Measurements from ENCODE around the gene SLF1. TPM values are rescaled to one million over a fixed set of nuclear protein-coding genes. Genes with fewer than 3 reads are reported as not detected.

Gene SLF1
- total and polyA plus RNA-seq, 2 of the 8 experiments (the other 6 are each of a cell fraction or from before 2014, with no cell fraction given): 4.8 to 15.7 TPM

DNA sequence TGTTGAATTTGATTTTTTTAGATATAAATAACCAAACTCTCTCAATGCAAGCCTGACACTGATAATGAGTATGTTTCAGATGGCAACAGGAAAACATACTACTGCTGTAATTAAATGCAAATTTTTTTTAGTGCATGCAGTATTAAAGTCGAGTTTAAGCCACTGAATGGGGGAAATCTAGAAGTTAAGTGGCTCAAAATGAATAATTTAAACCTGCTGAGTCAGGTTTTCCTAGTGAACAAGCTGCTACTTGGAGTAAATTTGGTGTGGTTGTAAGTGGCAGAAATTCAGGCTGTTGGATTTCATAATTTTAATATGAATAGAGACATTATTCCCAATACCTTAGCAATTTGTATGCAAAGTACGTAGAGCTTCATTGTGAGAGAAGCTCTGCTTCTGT is 121.8 kb downstream of the SLF1 start:
- no peak for DNase-seq (ENCODE audit: low read depth in 1 of 2, low spot score in 2 of 2)
- H3K18ac ChIP-seq (ENCODE audit: extremely low read depth, low read length): no peak overlapping the region
- H3K79me1 ChIP-seq (ENCODE audit: low read depth, low read length): no peaks in the 10 kb centered on the region
- H4K91ac ChIP-seq (replicated peaks; ENCODE audit: insufficient read length, low read length): no peak overlapping the region
- no peak overlapping the region for H2BK5ac ChIP-seq (ENCODE audit: low read depth, low read length)
- no peak overlapping the region for H2BK15ac ChIP-seq (ENCODE audit: low read length)
- no peak overlapping the region for H3K4ac ChIP-seq (replicated peaks; ENCODE audit: insufficient read length, low read depth, low read length)
- ChIA-PET POLR2A (ENCODE audit: partially characterized antibody) (no interaction called here), CTCF (ENCODE audit: partially characterized antibody) (interaction anchor here (0.6 to 0.8 kb wide), 2 partner anchors 71 to 1411 kb away, joined by 3 read pairs; no protein-coding TSS in a partner anchor)
- no peaks in the 10 kb centered on the region for H4K20me1 ChIP-seq (replicated peaks in 1 of 2; ENCODE audit: control insufficient read depth in 1 of 2, insufficient read depth in 2 of 2, low read length in 2 of 2)
- H3K4me3 ChIP-seq (ENCODE audit: extremely low read depth in 1 of 4, insufficient read depth in 2 of 4, low read depth in 3 of 4, low read length in 4 of 4): no peak overlapping the region
- peaks cover 0 to 4% (median 2%) of the 10 kb centered on the region in 4 experiments; a peak in 2 of 7 replicates for H3K4me1 ChIP-seq (replicated peaks in 1 of 4; ENCODE audit: control insufficient read depth in 3 of 4, insufficient read depth in 4 of 4, low read length in 3 of 4)
- no peaks in the 10 kb centered on the region for H3K27me3 ChIP-seq (replicated peaks in 1 of 4; ENCODE audit: control insufficient read depth in 3 of 4, extremely low read depth in 1 of 4, insufficient read depth in 3 of 4, low read length in 3 of 4)
- no peak overlapping the region for H2AFZ ChIP-seq (ENCODE audit: low read length)
- H2BK20ac ChIP-seq (ENCODE audit: low read length): no peak overlapping the region
- H3K79me2 ChIP-seq (ENCODE audit: control insufficient read depth in 1 of 2, insufficient read depth in 2 of 2, low read length in 2 of 2): no peaks in the 10 kb centered on the region
- H3K14ac ChIP-seq (ENCODE audit: insufficient read length): no peak overlapping the region
- no peak overlapping the region for H2BK12ac ChIP-seq (ENCODE audit: low read depth, low read length)
- H3K23ac ChIP-seq (ENCODE audit: insufficient read length): no peak overlapping the region
- no peaks in the 10 kb centered on the region for H3K9me3 ChIP-seq (ENCODE audit: insufficient read depth in 2 of 2, low read depth in 1 of 2, low read length in 1 of 2)
- FAIRE-seq: no peak
- no peak overlapping the region for H3K56ac ChIP-seq (replicated peaks; ENCODE audit: insufficient read length, low read depth, low read length)
- TF ChIP-seq TEAD4 (IDR thresholded peaks at IDR 0.05; ENCODE audit: low read depth, low read length) (no peak), MAFK (IDR thresholded peaks at IDR 0.05; ENCODE audit: low read depth, low read length) (peak; percentile 89), BACH1 (IDR thresholded peaks at IDR 0.05; ENCODE audit: low read length) (peak; percentile 35; the same call in 1 of the 2 replicates)
- 59% methylated on average over 2 of the region's 2 CpGs; no CpG with 5 or more reads in 1 of the 2 experiments for WGBS, 2 experiments (ENCODE audit: extremely low coverage in 1 of 2, insufficient coverage in 1 of 2, insufficient read length in 1 of 2, insufficient replicate concordance in 2 of 2, low coverage in 1 of 2, low lambda C conversion rate in 2 of 2, missing lambda C conversion rate in 1 of 2)
- H4K8ac ChIP-seq (ENCODE audit: extremely low read depth, insufficient read depth, low read length): no peak overlapping the region
- H3K4me2 ChIP-seq (ENCODE audit: insufficient read depth in 1 of 2, low read depth in 2 of 2, low read length in 2 of 2): peak overlapping the region in 1 of 2 experiments; percentile 25; a peak in 1 of 4 replicates
- no peak overlapping the region for H2BK120ac ChIP-seq (replicated peaks; ENCODE audit: low read depth, low read length)
- peak overlapping the region in 1 of 4 experiments; percentile 34; a peak in 1 of 7 replicates for H3K9ac ChIP-seq (replicated peaks in 1 of 4; ENCODE audit: extremely low read depth in 1 of 4, low read depth in 3 of 4, low read length in 3 of 4)
- H3K27ac ChIP-seq (ENCODE audit: low read depth, low read length): no peak overlapping the region
- no peaks in the 10 kb centered on the region for H3K36me3 ChIP-seq (ENCODE audit: control insufficient read depth in 2 of 4, insufficient read depth in 4 of 4, low read length in 3 of 4)
- H3K23me2 ChIP-seq (ENCODE audit: low read depth, low read length): no peaks in the 10 kb centered on the region
- no peak overlapping the region for H2AK5ac ChIP-seq (ENCODE audit: low read depth, low read length)
- H4K5ac ChIP-seq (ENCODE audit: insufficient read length, low read depth, low read length): no peak overlapping the region
